ENCODE results near the gene KLHDC7B.

- TF ChIP-seq, protein P1, sequence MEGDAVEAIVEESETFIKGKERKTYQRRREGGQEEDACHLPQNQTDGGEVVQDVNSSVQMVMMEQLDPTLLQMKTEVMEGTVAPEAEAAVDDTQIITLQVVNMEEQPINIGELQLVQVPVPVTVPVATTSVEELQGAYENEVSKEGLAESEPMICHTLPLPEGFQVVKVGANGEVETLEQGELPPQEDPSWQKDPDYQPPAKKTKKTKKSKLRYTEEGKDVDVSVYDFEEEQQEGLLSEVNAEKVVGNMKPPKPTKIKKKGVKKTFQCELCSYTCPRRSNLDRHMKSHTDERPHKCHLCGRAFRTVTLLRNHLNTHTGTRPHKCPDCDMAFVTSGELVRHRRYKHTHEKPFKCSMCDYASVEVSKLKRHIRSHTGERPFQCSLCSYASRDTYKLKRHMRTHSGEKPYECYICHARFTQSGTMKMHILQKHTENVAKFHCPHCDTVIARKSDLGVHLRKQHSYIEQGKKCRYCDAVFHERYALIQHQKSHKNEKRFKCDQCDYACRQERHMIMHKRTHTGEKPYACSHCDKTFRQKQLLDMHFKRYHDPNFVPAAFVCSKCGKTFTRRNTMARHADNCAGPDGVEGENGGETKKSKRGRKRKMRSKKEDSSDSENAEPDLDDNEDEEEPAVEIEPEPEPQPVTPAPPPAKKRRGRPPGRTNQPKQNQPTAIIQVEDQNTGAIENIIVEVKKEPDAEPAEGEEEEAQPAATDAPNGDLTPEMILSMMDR (IDR thresholded peaks at IDR 0.05; ENCODE audit: poor library complexity) = no peak
- TF ChIP-seq EZH2 (IDR thresholded peaks at IDR 0.05; ENCODE audit: borderline replicate concordance) = no peak
These were observed 14.1 kb upstream of the KLHDC7B start for GRCh38 chr22:50531546-50531961.

Data from hepatocyte (in vitro differentiated cells).